ENCODE results near the gene COA7. TPM values are rescaled to one million over a fixed set of nuclear protein-coding genes. Genes with fewer than 3 reads are reported as not detected.

COA7 gene
- total RNA-seq, 1 experiment from 2014 or later, result 15.9 TPM

GRCh38 chr1:52669696-52670095, 28.5 kb downstream of the COA7 start:
- DNase-seq (ENCODE audit: low spot score), result no peak

- DNase-seq (ENCODE audit: low spot score), result no peak
Observed at GRCh38 chr1:52668711-52669110, 29.4 kb downstream of the COA7 start.

- DNase-seq (ENCODE audit: low spot score), result no peak
Observed at GRCh38 chr1:52667984-52668383, 30.2 kb downstream of the COA7 start.

GRCh38 chr1:52667290-52667689, 30.9 kb downstream of the COA7 start:
- DNase-seq (ENCODE audit: low spot score), result no peak

GRCh38 chr1:52665006-52665941, 32.9 kb downstream of the COA7 start:
- no peak for DNase-seq (ENCODE audit: low spot score)

GRCh38 chr1:52663716-52664115, 34.4 kb downstream of the COA7 start:
- DNase-seq (ENCODE audit: low spot score), result no peak

- peak; percentile 94 for DNase-seq (ENCODE audit: low spot score)
Observed at GRCh38 chr1:52662645-52663313, 35.4 kb downstream of the COA7 start.

GRCh38 chr1:52660807-52661206, 37.3 kb downstream of the COA7 start:
- no peak for DNase-seq (ENCODE audit: low spot score)

- DNase-seq (ENCODE audit: low spot score), result no peak
Observed at GRCh38 chr1:52659851-52660596, 38.1 kb downstream of the COA7 start.

GRCh38 chr1:52659356-52659755, 38.8 kb downstream of the COA7 start:
- DNase-seq (ENCODE audit: low spot score), result no peak

GRCh38 chr1:52658795-52659194, 39.4 kb downstream of the COA7 start:
- no peak for DNase-seq (ENCODE audit: low spot score)

- no peak for DNase-seq (ENCODE audit: low spot score)
Observed at GRCh38 chr1:52657702-52658101, 40.4 kb downstream of the COA7 start.

- DNase-seq (ENCODE audit: low spot score), result no peak
Observed at GRCh38 chr1:52654063-52654462, 44.1 kb downstream of the COA7 start.

GRCh38 chr1:52653207-52653849, 44.8 kb downstream of the COA7 start:
- DNase-seq (ENCODE audit: low spot score), result no peak

- no peak for DNase-seq (ENCODE audit: low spot score)
Observed at GRCh38 chr1:52651904-52652303, 46.2 kb downstream of the COA7 start.

- DNase-seq (ENCODE audit: low spot score), result no peak
Observed at GRCh38 chr1:52645261-52645660, 52.9 kb downstream of the COA7 start.

- no peak for DNase-seq (ENCODE audit: low spot score)
Observed at GRCh38 chr1:52641307-52641706, 56.8 kb downstream of the COA7 start.

- DNase-seq (ENCODE audit: low spot score), result no peak
Observed at GRCh38 chr1:52640697-52641096, 57.5 kb downstream of the COA7 start.

GRCh38 chr1:52637946-52638345, 60.2 kb downstream of the COA7 start:
- no peak for DNase-seq (ENCODE audit: low spot score)

- no peak for DNase-seq (ENCODE audit: low spot score)
Observed at GRCh38 chr1:52636721-52637695, 61.1 kb downstream of the COA7 start.
